ENCODE data around the gene CGB8. TPM values are rescaled to one million over a fixed set of nuclear protein-coding genes. Genes with fewer than 3 reads are reported as not detected.
A peak's percentile ranks its signal among the peaks of the same experiment; 100 is the strongest.

CGB8 gene
- total and polyA plus RNA-seq, 2 experiments from 2014 or later: 0.50 to 0.53 TPM

GRCh38 chr19:49004133-49004532 is 44.8 kb downstream of the CGB8 start:
- Histone ChIP-seq H3K9me3 (ENCODE audit: low read depth) (no peaks in the 10 kb centered on the region), H3K36me3 (replicated peaks; ENCODE audit: insufficient read depth, low read depth) (no peaks in the 10 kb centered on the region), H3K27ac (no peak overlapping the region), H3K79me2 (peaks cover 2% of the 10 kb centered on the region), H3K9me2 (replicated peaks; ENCODE audit: insufficient read depth) (no peaks in the 10 kb centered on the region), H4K20me1 (ENCODE audit: insufficient read depth, poor library complexity, severe bottlenecking) (no peaks in the 10 kb centered on the region), H3K4me3 (no peak overlapping the region), H3K4me1 (ENCODE audit: insufficient read depth) (no peaks in the 10 kb centered on the region), H2AFZ (no peak overlapping the region), H3K27me3 (no peaks in the 10 kb centered on the region), H3K4me2 (no peak overlapping the region)
- no peak for DNase-seq (ENCODE audit: low spot score)
- no peak for TF ChIP-seq EZH2phosphoT487 (IDR thresholded peaks at IDR 0.05; ENCODE audit: low read depth, severe bottlenecking, unreplicated experiment)
- TF ChIP-seq, protein P1, sequence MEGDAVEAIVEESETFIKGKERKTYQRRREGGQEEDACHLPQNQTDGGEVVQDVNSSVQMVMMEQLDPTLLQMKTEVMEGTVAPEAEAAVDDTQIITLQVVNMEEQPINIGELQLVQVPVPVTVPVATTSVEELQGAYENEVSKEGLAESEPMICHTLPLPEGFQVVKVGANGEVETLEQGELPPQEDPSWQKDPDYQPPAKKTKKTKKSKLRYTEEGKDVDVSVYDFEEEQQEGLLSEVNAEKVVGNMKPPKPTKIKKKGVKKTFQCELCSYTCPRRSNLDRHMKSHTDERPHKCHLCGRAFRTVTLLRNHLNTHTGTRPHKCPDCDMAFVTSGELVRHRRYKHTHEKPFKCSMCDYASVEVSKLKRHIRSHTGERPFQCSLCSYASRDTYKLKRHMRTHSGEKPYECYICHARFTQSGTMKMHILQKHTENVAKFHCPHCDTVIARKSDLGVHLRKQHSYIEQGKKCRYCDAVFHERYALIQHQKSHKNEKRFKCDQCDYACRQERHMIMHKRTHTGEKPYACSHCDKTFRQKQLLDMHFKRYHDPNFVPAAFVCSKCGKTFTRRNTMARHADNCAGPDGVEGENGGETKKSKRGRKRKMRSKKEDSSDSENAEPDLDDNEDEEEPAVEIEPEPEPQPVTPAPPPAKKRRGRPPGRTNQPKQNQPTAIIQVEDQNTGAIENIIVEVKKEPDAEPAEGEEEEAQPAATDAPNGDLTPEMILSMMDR (IDR thresholded peaks at IDR 0.05; ENCODE audit: poor library complexity): no peak
- TF ChIP-seq EZH2 (IDR thresholded peaks at IDR 0.05; ENCODE audit: borderline replicate concordance): no peak
- 99% methylated on average over 15 of the region's 15 CpGs for WGBS (ENCODE audit: low lambda C conversion rate, missing lambda C conversion rate)

- Histone ChIP-seq H3K9me2 (replicated peaks; ENCODE audit: insufficient read depth) (no peaks in the 10 kb centered on the region), H3K36me3 (replicated peaks; ENCODE audit: insufficient read depth, low read depth) (no peaks in the 10 kb centered on the region), H3K27ac (no peak overlapping the region), H3K27me3 (no peaks in the 10 kb centered on the region), H4K20me1 (ENCODE audit: insufficient read depth, poor library complexity, severe bottlenecking) (no peaks in the 10 kb centered on the region), H3K4me3 (no peak overlapping the region), H3K4me1 (ENCODE audit: insufficient read depth) (peaks cover 2% of the 10 kb centered on the region), H3K4me2 (no peak overlapping the region), H2AFZ (no peak overlapping the region), H3K9me3 (ENCODE audit: low read depth) (no peaks in the 10 kb centered on the region), H3K79me2 (peaks cover 36% of the 10 kb centered on the region)
- TF ChIP-seq EZH2 (IDR thresholded peaks at IDR 0.05; ENCODE audit: borderline replicate concordance): no peak
- TF ChIP-seq, protein P1 (IDR thresholded peaks at IDR 0.05; ENCODE audit: poor library complexity): peak; percentile 58
- DNase-seq (ENCODE audit: low spot score): peak; percentile 79
- WGBS (ENCODE audit: low lambda C conversion rate, missing lambda C conversion rate): 60% methylated on average over 16 of the region's 16 CpGs
Observed at GRCh38 chr19:48999481-49000325, 49.2 kb downstream of the CGB8 start.

DNA sequence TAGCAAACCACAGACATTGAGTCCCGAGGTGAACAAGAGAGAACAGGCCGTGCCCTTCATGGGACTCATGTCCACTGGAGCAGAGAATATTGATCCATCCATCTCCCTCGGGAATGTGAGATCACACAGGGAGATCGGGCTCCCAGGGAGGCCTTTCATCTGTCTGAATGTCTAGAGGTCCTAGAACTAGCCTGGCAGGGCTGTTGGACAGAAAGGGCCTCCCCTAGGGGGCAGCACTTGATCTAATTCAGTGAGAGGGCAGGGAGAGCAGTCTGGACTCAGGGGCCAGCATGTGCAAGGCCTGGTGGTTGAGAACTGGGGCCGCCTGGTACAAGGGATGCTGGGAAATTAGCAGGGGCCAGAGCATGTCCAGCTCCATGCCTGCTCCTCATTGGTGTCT is 50.9 kb downstream of the CGB8 start:
- H3K9me2 ChIP-seq (replicated peaks; ENCODE audit: insufficient read depth): no peaks in the 10 kb centered on the region
- 70% methylated on average over 5 of the region's 5 CpGs for WGBS (ENCODE audit: low lambda C conversion rate, missing lambda C conversion rate)
- no peaks in the 10 kb centered on the region for H3K9me3 ChIP-seq (ENCODE audit: low read depth)
- no peak overlapping the region for H2AFZ ChIP-seq
- H4K20me1 ChIP-seq (ENCODE audit: insufficient read depth, poor library complexity, severe bottlenecking): no peaks in the 10 kb centered on the region
- H3K4me1 ChIP-seq (ENCODE audit: insufficient read depth): peaks cover 7% of the 10 kb centered on the region
- H3K4me2 ChIP-seq: no peak overlapping the region
- H3K27me3 ChIP-seq: no peaks in the 10 kb centered on the region
- H3K79me2 ChIP-seq: peaks cover 43% of the 10 kb centered on the region
- TF ChIP-seq, protein P1 (IDR thresholded peaks at IDR 0.05; ENCODE audit: poor library complexity): peak; percentile 32
- TF ChIP-seq EZH2phosphoT487 (IDR thresholded peaks at IDR 0.05; ENCODE audit: low read depth, severe bottlenecking, unreplicated experiment): no peak
- DNase-seq (ENCODE audit: low spot score): peak; percentile 74
- H3K36me3 ChIP-seq (replicated peaks; ENCODE audit: insufficient read depth, low read depth): no peaks in the 10 kb centered on the region
- H3K27ac ChIP-seq: no peak overlapping the region
- H3K4me3 ChIP-seq: no peak overlapping the region

Small RNAs within 50 kb of the gene (microRNA-seq; reads per million reads assigned to microRNA genes)
- gene MIR6798: 1.3 reads per million

Small RNAs within 50 kb of the gene (small RNA-seq; reads per million reads assigned to genes)
- 0.16 reads per million for gene MIR6798
- gene RN7SL708P: not detected

Other genes starting within 250 kb of the CGB8 start
- 39.6 and 44.2 TPM in 2 replicates for gene BCAT2, start 238.1 kb downstream of the CGB8 start, total RNA-seq
- 84.6 and 122 TPM in 2 replicates for gene BCAT2, start 238.1 kb downstream of the CGB8 start, polyA plus RNA-seq
- gene HSD17B14, start 212.6 kb downstream of the CGB8 start, total RNA-seq: 64.1 and 67.6 TPM in 2 replicates
- 91.9 and 107 TPM in 2 replicates for gene HSD17B14, start 212.6 kb downstream of the CGB8 start, polyA plus RNA-seq
- 7.3 and 8.3 TPM in 2 replicates for gene PLEKHA4, start 180.5 kb downstream of the CGB8 start, total RNA-seq
- gene PLEKHA4, start 180.5 kb downstream of the CGB8 start, polyA plus RNA-seq: 15.1 and 25.8 TPM in 2 replicates
- gene PPP1R15A, start 176.7 kb downstream of the CGB8 start, total RNA-seq: 67.1 and 83.1 TPM in 2 replicates
- 172 and 218 TPM in 2 replicates for gene PPP1R15A, start 176.7 kb downstream of the CGB8 start, polyA plus RNA-seq
- gene TULP2, start 150.4 kb downstream of the CGB8 start, total RNA-seq: not detected in 2 replicates
- gene TULP2, start 150.4 kb downstream of the CGB8 start, polyA plus RNA-seq: not detected in 2 replicates
- gene NUCB1, start 148.8 kb downstream of the CGB8 start, total RNA-seq: 233 and 283 TPM in 2 replicates
- 332 and 339 TPM in 2 replicates for gene NUCB1, start 148.8 kb downstream of the CGB8 start, polyA plus RNA-seq
- gene DHDH, start 115.4 kb downstream of the CGB8 start, total RNA-seq: 0.72 and 3.7 TPM in 2 replicates
- 1.5 and 2.9 TPM in 2 replicates for gene DHDH, start 115.4 kb downstream of the CGB8 start, polyA plus RNA-seq
- 76.4 and 77.3 TPM in 2 replicates for gene BAX, start 94.2 kb downstream of the CGB8 start, total RNA-seq
- 106 and 116 TPM in 2 replicates for gene BAX, start 94.2 kb downstream of the CGB8 start, polyA plus RNA-seq
- gene FTL, start 83.8 kb downstream of the CGB8 start, total RNA-seq: 8,878 and 9,969 TPM in 2 replicates
- gene FTL, start 83.8 kb downstream of the CGB8 start, polyA plus RNA-seq: 13,723 and 15,987 TPM in 2 replicates
- 29.2 and 37.4 TPM in 2 replicates for gene GYS1, start 55.8 kb downstream of the CGB8 start, total RNA-seq
- gene GYS1, start 55.8 kb downstream of the CGB8 start, polyA plus RNA-seq: 45.9 and 54.8 TPM in 2 replicates
- gene RUVBL2, start 55.2 kb downstream of the CGB8 start, total RNA-seq: 62.9 and 72.1 TPM in 2 replicates
- 79.6 and 84.9 TPM in 2 replicates for gene RUVBL2, start 55.2 kb downstream of the CGB8 start, polyA plus RNA-seq
- gene LHB, start 32.0 kb downstream of the CGB8 start, total RNA-seq: not detected in 2 replicates
- gene LHB, start 32.0 kb downstream of the CGB8 start, polyA plus RNA-seq: not detected in 2 replicates
- gene CGB3, start 24.8 kb downstream of the CGB8 start, total RNA-seq: 1.1 TPM in 1 of 2 replicates, not detected in the other
- not detected in 2 replicates for gene CGB3, start 24.8 kb downstream of the CGB8 start, polyA plus RNA-seq
- not detected in 2 replicates for gene CGB2, start 17.2 kb downstream of the CGB8 start, total RNA-seq
- not detected in 2 replicates for gene CGB2, start 17.2 kb downstream of the CGB8 start, polyA plus RNA-seq
- gene CGB1, start 12.2 kb downstream of the CGB8 start, total RNA-seq: not detected in 2 replicates
- gene CGB1, start 12.2 kb downstream of the CGB8 start, polyA plus RNA-seq: 0.52 TPM in 1 of 2 replicates, not detected in the other
- gene CGB5, start 5.3 kb downstream of the CGB8 start, total RNA-seq: 1.5 and 1.9 TPM in 2 replicates
- gene CGB5, start 5.3 kb downstream of the CGB8 start, polyA plus RNA-seq: 0.22 and 1.2 TPM in 2 replicates
- gene CGB7, start 8.6 kb upstream of the CGB8 start, total RNA-seq: 0.76 TPM in 1 of 2 replicates, not detected in the other
- 1.6 and 4.1 TPM in 2 replicates for gene CGB7, start 8.6 kb upstream of the CGB8 start, polyA plus RNA-seq
- gene NTF4, start 15.7 kb upstream of the CGB8 start, total RNA-seq: 2.9 and 3.4 TPM in 2 replicates
- 6.9 and 11.5 TPM in 2 replicates for gene NTF4, start 15.7 kb upstream of the CGB8 start, polyA plus RNA-seq
- not detected in 2 replicates for gene KCNA7, start 23.6 kb upstream of the CGB8 start, total RNA-seq
- not detected in 2 replicates for gene KCNA7, start 23.6 kb upstream of the CGB8 start, polyA plus RNA-seq
- gene SNRNP70, start 36.3 kb upstream of the CGB8 start, total RNA-seq: 164 and 190 TPM in 2 replicates
- 248 and 294 TPM in 2 replicates for gene SNRNP70, start 36.3 kb upstream of the CGB8 start, polyA plus RNA-seq
- 7.1 and 8.7 TPM in 2 replicates for gene LIN7B, start 65.3 kb upstream of the CGB8 start, total RNA-seq
- gene LIN7B, start 65.3 kb upstream of the CGB8 start, polyA plus RNA-seq: 18.0 and 20.6 TPM in 2 replicates
- gene C19orf73, start 70.0 kb upstream of the CGB8 start, total RNA-seq: 1.9 TPM in 1 of 2 replicates, not detected in the other
- gene C19orf73, start 70.0 kb upstream of the CGB8 start, polyA plus RNA-seq: 2.6 and 2.7 TPM in 2 replicates
- 4.4 and 11.3 TPM in 2 replicates for gene PPFIA3, start 70.4 kb upstream of the CGB8 start, total RNA-seq
- gene PPFIA3, start 70.4 kb upstream of the CGB8 start, polyA plus RNA-seq: 8.2 and 11.4 TPM in 2 replicates
- 0.44 and 0.50 TPM in 2 replicates for gene HRC, start 106.3 kb upstream of the CGB8 start, total RNA-seq
- 0.33 and 0.48 TPM in 2 replicates for gene HRC, start 106.3 kb upstream of the CGB8 start, polyA plus RNA-seq
- 6.6 and 7.0 TPM in 2 replicates for gene TRPM4, start 108.7 kb upstream of the CGB8 start, total RNA-seq
- 20.5 and 23.2 TPM in 2 replicates for gene TRPM4, start 108.7 kb upstream of the CGB8 start, polyA plus RNA-seq

Measured in hepatocyte (in vitro differentiated cells).